HG03025 (cell line): ENCODE results near the gene ACADS.
"Not testable (repeated sequence)": the region's sequence is repeated elsewhere in the genome, so short reads cannot be mapped to it uniquely, and the experiment has no call there.

ENCODE experiments used
- ATAC-seq: cut with Tn5 transposase; IDR thresholded peaks from one replicate; pipeline ENCODE4 v1.9.1; 2021; ENCODE audit warnings: mild to moderate bottlenecking, moderate library complexity; ENCODE audit not compliant: unreplicated experiment, low FRiP score

Gene ACADS

GRCh38 chr12:120724720-120725119 lies 906 bp upstream of the ACADS start:
- no peak for ATAC-seq

- no peak for ATAC-seq
Observed at GRCh38 chr12:120725151-120725658, 421 bp upstream of the ACADS start.

GRCh38 chr12:120726510-120726793 lies 826 bp downstream of the ACADS start:
- no peak for ATAC-seq

GRCh38 chr12:120726961-120727360 lies 1.3 kb downstream of the ACADS start:
- no peak for ATAC-seq

GRCh38 chr12:120732198-120732597 lies 6.6 kb downstream of the ACADS start:
- not testable (repeated sequence) for ATAC-seq

- no peak for ATAC-seq
Observed at GRCh38 chr12:120733574-120733973, 7.9 kb downstream of the ACADS start.

- no peak for ATAC-seq
Observed at GRCh38 chr12:120734210-120734609, 8.6 kb downstream of the ACADS start.

GRCh38 chr12:120735181-120735580 lies 9.6 kb downstream of the ACADS start:
- ATAC-seq = no peak

GRCh38 chr12:120736404-120737331 lies 11.0 kb downstream of the ACADS start:
- no peak for ATAC-seq

GRCh38 chr12:120737557-120738251 lies 12.1 kb downstream of the ACADS start:
- no peak for ATAC-seq

- no peak for ATAC-seq
Observed at GRCh38 chr12:120738252-120739030, 12.8 kb downstream of the ACADS start.

GRCh38 chr12:120739031-120739762 lies 13.6 kb downstream of the ACADS start:
- ATAC-seq = no peak

- no peak for ATAC-seq
Observed at GRCh38 chr12:120739821-120740613, 14.4 kb downstream of the ACADS start.

- ATAC-seq = no peak
Observed at GRCh38 chr12:120740871-120741270, 15.2 kb downstream of the ACADS start.

GRCh38 chr12:120741476-120742421 lies 16.1 kb downstream of the ACADS start:
- no peak for ATAC-seq

GRCh38 chr12:120744922-120745493 lies 19.4 kb downstream of the ACADS start:
- ATAC-seq = no peak

- no peak for ATAC-seq
Observed at GRCh38 chr12:120748242-120748641, 22.6 kb downstream of the ACADS start.

GRCh38 chr12:120749256-120749655 lies 23.6 kb downstream of the ACADS start:
- no peak for ATAC-seq
